Embryonic facial prominence (tissue), 1 donor: ENCODE measurements around the gene ITPR2.
"Not testable (repeated sequence)": the region's sequence is repeated elsewhere in the genome, so short reads cannot be mapped to it uniquely, and the experiment has no call there.

Source experiments
- DNase-seq: peaks from one replicate; pipeline ENCODE4 v3.0.0-alpha.2; 2016; ENCODE audit errors: extremely low spot score

Gene ITPR2

GRCh38 chr12:26517320-26517719 is 315.7 kb downstream of the ITPR2 start:
- DNase-seq = not testable (repeated sequence)

GRCh38 chr12:26514364-26514763 is 318.6 kb downstream of the ITPR2 start:
- no peak for DNase-seq

DNA sequence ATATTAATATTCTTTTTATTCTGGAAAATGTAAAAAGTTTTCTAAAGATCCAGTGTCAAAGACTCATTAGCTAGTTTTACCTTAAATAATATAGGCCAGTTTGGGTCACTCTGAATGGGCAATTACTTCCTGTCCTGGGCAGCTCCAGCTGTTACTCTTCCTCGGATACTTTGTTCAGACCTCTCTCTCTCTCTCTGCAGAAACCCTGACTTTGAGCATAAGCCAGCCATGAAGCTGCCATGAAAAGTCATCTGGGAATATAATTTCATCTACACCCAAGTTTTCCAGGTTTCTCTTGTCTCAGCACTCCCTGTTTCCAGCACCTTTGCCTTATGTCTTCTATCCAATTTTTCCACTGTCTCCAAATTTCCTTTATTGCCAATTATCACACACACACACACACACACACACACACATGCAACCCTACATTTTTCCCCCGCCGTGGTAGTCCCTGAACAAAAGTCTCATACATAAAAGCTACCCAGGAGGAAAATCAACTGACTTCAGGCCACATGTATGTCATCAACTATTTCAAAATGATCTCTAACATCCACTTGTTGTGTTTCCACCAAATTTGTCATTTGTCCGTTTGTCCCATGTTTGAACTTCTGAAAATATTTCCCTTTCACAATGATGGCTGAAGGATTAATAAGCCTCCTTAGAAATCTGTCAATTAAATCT is 319.5 kb downstream of the ITPR2 start:
- DNase-seq = no peak

- DNase-seq = no peak
These were observed 320.8 kb downstream of the ITPR2 start for GRCh38 chr12:26512213-26512612.

DNA sequence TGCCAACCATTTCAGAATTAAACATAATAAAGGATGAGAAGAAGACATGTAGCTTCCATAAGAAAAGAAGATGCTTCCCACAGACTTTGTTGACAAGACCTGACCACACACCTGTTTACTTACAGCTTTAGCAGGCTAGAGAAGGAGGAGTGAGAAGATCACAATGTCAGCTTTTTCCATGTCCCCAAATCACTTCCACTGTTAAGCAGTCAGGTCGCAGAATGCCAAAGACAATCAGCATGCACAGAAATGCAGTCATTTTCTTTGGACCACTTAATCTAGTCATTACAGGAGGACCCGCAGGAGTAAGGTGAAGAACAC is 322.7 kb downstream of the ITPR2 start:
- DNase-seq = no peak

DNA sequence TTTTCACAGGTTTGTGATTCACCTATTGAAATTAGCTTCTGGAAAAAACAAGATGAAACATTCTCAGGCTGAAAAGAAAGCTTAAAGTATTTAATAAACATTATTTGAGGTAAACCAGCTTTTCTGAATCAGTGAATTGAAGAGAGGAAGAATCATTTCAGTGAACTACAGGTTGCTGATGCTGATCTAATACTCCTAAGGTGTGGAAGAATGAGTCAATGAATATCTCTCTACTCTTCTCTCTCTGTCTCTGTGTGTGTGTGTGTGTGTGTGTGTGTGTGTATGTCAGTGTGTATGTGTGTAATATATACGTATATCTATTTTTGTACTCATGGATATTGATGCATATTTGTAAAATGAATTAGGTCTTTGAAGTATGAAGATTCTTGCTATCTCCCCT is 325.4 kb downstream of the ITPR2 start:
- DNase-seq = no peak

DNA sequence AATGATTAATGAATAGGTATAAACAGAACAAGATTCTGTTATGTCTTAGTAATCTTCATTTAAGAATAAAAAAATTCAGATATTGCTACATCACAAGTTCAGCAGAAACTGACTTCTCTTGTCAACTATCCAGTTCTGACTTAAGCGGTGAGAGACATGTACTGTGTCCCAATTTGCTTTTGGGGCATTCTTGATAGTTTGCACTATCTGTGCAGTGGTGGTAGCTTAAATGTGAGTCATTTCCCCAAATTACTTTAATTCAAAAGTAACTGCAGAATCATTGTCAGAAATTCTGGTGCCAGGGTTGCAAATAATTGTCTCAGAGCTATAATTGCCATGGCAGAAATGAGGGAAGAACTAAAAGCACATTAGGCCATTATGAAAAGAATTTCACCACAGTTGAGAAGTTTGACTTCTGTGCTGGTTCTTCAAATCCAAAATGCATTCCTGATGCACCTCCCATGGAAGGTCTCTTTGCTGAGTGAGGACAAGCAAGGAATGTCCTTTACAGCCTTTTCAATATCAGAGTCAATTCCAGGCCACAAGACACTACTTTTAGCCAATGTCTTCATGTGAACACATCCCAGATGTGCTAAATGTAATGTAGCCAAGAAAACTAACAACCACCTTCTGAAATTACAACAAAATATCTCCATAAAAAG is 332.9 kb downstream of the ITPR2 start:
- DNase-seq = no peak

DNA sequence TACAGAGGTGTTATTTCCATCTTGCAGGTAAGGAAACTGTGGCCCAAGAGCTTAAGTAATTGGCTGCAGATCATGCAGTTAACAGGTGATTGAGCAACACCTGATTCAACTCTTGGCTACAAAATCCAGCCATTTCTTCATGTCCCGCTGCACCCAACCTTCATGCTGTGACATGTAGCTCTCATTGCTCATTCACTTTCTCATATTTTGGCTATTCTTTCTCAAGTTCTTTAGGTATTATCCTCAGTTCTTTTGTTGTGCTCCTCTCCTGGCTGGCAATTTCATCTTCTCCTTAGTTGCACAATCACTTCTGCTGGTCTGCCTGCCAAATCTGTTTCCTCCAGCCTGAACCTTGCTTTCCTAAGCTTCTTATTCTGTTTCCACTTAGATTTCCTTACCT is 336.8 kb downstream of the ITPR2 start:
- no peak for DNase-seq

GRCh38 chr12:26493656-26494055 is 339.3 kb downstream of the ITPR2 start:
- DNase-seq = no peak

GRCh38 chr12:26492406-26492805 is 340.6 kb downstream of the ITPR2 start:
- DNase-seq = no peak

- no peak for DNase-seq
These were observed 343.1 kb downstream of the ITPR2 start for GRCh38 chr12:26489908-26490307.

DNA sequence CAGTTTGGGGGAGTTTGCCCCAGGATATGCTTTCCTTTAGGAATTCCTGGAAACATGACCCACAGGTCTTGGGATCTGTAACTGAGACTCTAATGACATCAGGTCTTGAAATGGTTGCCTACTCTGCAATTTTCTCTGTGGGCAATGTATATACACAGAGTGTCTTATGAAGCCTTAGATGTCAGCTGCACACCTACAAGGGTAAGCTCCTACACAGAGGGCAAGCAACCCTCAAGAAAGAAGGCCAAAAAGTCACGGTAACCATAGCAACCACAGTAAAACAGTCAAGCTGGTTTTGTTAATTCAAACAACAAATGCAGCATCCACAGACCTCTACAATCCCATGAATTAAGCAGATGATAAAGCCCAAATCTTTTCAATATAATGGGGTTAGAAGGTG is 344.6 kb downstream of the ITPR2 start:
- no peak for DNase-seq

DNA sequence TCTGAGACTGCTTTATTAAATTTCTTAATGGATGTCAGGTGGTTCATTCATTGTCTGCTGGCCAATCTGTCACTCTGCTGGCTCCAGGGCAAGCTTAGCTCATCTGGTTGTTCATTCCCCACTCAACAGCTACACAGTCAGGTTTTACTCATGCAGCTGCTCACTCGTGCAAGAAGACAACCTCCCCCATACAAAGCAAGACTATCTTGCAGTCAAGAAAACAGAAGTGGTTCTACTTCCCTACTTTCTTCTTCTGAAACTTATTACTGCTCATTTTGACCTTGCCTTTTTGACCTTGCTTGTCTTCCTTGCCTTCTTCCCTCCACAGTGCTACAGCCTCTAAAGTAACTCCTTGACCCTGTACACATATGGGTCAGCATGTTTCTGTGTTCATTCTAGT is 359.7 kb downstream of the ITPR2 start:
- no peak for DNase-seq

DNA sequence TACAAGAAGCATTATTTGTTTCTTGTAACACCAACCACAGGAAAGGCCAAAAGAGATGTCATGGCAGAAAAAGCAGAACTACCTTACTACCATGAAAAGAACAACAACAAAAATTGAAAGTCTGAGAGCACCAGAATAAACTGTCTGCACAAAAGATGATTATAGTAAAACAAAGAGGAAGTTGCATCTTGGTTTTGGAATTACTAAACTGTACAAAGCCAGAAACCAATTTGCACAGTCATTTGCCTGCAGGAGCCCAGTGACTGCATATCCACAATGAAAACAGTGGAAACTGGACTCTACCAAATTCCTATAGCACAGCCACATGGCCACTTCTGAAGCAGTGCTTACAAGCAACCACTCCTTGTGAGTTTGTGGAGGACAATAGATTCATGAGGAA is 361.4 kb downstream of the ITPR2 start:
- no peak for DNase-seq

DNA sequence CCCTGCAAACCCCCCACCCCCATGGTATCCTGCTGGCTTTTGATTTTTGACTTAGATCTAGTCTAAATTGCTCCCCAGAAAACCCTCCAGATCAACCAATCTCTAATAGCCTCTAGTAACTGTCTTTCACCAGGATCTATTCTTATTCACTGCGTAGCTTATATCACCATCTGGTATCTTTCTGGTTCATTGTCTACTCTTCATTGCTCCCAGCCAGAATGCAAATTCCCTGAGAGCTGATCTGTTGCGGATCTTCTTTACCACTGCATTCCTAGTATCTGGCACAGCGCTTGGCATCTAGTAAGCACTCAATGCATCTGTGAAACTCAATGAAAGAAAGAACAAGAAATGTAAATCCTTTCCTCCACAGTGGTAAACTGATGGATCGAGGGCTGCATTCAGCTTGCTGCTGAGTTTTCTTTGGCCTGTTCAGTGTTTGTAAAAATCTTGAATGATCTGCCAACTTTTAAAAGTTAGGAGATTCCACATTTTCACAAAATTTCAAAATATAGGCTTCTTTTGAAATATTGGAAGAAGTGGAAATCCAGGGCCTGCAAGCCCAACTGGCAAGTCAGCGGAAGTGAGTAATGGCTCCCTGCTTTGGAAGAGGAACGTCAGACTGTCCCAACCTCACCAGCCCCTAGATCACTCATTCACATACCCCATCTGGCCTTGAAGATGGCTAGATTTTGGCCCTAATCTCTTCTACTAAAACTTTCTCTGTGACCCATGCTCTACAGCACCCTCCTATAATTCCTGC is 363.4 kb downstream of the ITPR2 start:
- DNase-seq = no peak

DNA sequence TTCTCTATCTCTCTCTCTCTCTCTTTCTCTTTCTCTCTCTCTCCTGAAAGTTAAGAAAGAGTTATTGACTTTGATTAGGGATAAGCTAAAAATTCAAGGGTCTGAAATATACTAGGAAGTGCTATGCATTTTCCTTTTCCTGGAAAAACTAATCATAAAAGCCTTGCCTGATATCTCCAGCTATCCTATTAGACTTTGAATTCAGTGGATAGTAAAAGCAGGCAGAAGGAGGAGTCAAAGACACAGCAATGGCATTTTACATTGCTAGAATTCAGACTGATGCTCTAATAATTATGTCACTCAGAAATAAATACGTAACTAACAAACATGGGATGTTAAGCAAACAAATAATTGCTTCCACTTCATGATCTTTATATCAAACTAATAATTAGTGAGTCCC is 365.6 kb downstream of the ITPR2 start:
- DNase-seq = no peak

- DNase-seq = no peak
These were observed 366.3 kb downstream of the ITPR2 start for GRCh38 chr12:26466726-26467125.

DNA sequence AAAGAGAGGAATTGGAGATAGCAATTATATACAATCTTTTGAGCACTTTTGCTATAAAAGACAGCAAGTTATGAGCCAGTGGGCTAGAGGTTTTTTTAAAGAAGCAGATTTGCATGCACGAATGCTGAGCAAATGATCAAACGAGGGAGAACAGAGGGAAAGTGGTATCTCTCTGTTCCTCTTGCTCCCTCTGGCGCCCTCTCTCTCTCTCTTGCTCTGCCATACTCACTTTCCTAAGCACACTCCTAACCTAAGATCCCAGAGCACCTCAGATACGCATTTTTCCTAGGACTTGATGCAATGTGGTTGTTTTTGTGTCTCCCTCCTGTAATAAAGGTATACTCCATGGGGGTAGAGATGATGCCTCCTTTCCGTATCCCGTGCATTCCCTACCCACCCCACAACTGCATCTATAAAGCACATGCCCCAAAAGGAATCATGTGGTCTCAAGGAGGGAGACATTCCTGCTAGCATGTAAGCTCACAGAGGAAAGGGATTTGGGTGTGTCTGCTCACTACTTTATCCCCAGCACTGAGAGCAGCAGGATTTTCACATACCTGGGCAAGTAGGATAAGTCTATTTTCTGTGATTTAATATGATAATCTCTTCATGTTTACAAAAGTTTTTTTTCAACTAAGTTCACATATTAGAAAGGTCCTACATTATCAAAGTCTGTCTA is 367.4 kb downstream of the ITPR2 start:
- no peak for DNase-seq

DNA sequence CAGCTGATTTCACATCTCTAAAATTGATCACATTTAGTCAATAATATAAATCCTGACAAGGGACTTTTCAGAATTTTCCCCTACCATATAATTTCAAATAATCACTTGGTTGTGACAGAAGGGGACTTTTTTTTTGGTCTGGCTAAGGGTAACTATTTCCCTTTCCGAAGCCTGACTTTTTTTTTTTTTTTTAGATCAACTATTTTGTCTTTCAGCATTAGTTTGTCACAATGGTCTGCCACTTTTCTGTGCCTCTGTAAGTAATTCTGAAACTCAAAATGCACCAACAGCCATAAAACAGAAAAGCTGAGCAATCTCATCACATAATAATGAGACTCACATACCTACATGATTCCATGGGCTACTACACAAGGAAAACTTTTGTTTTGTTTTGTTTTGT is 371.2 kb downstream of the ITPR2 start:
- DNase-seq = no peak

GRCh38 chr12:26460361-26460760 is 372.6 kb downstream of the ITPR2 start:
- no peak for DNase-seq

DNA sequence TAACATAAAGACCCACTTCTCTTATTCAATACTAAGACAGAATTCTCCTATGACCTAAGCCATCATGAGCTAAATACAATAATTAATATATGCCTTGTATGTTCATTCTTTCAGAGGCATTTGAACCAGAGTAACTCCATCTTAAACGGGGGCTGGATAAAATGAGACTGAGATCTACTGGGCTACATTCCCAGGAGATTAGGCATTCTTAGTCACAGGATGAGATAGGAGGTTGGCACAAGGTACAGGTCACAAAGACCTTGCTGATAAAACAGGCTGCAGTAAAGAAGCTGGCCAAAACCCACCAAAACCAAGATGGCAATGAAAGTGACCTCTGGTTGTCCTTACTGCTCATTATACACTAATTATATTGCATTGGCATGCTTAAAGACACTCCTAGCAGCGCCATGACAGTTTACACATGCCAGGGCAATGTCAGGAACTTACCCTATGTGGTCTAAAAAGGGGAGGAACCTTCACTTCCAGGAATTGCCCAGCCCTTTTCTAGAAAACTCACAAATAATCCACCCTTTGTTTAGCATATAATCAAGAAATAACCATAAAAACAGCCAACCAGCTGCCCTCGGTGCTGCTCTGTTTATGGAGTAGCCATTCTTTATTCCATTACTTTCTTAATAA is 376.9 kb downstream of the ITPR2 start:
- no peak for DNase-seq

DNA sequence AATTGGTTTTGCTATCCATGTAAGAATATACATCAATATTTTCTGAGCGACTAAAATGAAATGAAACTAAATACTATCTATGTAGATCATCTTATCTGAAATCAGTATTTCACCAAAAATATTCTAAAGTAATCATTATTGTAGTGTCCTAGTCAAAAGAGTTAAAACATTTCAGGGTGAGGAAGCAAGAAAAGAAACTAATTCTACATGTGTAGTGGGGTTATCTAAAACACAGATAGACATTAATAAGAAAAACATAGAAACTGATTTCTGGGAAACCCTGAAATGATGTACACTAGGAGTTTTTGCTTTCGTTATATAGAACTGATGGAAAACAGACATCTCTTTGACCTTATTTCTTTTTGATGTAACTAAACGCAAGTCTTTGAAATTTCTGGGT is 379.7 kb downstream of the ITPR2 start:
- DNase-seq = no peak
